Cardiac muscle cell (in vitro differentiated cells and primary cell): ENCODE data around the gene GPBAR1. TPM values are rescaled to one million over a fixed set of nuclear protein-coding genes. Genes with fewer than 3 reads are reported as not detected.

ENCODE experiments used
- DNase-seq, 2 donors: peaks; one replicate each; pipeline versions ENCODE4 v3.0.0 to v3.0.0-alpha.2; 2010 to 2017; ENCODE audit warnings: low read depth in 1 of 2, low spot score in 1 of 2
- H3K27ac ChIP-seq: fragments of 200-600 bp; sonication (generic); 2 replicates; pipeline ENCODE4 v1.5.1; 2016
- H3K27me3 ChIP-seq: fragments of 200-600 bp; sonication (generic); 2 replicates; pipeline ENCODE4 v1.6.0; 2016; ENCODE audit warnings: control low read depth
- H3K36me3 ChIP-seq: fragments of 200-600 bp; sonication (generic); 2 replicates; pipeline ENCODE4 v1.5.1; 2016; ENCODE audit warnings: control low read depth
- H3K4me1 ChIP-seq: fragments of 200-600 bp; sonication (generic); 2 replicates; pipeline ENCODE4 v1.8.1; 2017; ENCODE audit warnings: low read depth, mild to moderate bottlenecking, mixed run types
- H3K4me3 ChIP-seq: fragments of 200-600 bp; sonication (generic); 2 replicates; pipeline ENCODE4 v1.5.1; 2016; ENCODE audit warnings: mild to moderate bottlenecking
- H3K9me3 ChIP-seq: fragments of 200-600 bp; sonication (generic); 2 replicates; pipeline ENCODE4 v1.5.1; 2017; ENCODE audit warnings: low read depth, mild to moderate bottlenecking, control low read depth
- polyA plus RNA-seq: library from polyadenylated mRNA; unstranded; fragments of >200 nt; fragmentation: Nextera tagmentation; extraction: Ambion mirVana; gene quantifications from 2 replicates; pipeline ENCODE4 v1.2.1, GENCODE V29; 2016
- total RNA-seq: library from RNA; depleted of rRNA; stranded (reverse); fragments of >200 nt; gene quantifications from 2 replicates; pipeline ENCODE4 v1.2.3, GENCODE V29; 2016
- TF ChIP-seq, protein P1 (sequence below): IDR thresholded peaks from 2 replicates; pipeline ENCODE4 v1.5.1; 2012; ENCODE audit warnings: low read depth, mild to moderate bottlenecking, low read length

The GPBAR1 gene
- total and polyA plus RNA-seq, 2 experiments from 2014 or later, result 4.4 to 7.9 TPM

DNA sequence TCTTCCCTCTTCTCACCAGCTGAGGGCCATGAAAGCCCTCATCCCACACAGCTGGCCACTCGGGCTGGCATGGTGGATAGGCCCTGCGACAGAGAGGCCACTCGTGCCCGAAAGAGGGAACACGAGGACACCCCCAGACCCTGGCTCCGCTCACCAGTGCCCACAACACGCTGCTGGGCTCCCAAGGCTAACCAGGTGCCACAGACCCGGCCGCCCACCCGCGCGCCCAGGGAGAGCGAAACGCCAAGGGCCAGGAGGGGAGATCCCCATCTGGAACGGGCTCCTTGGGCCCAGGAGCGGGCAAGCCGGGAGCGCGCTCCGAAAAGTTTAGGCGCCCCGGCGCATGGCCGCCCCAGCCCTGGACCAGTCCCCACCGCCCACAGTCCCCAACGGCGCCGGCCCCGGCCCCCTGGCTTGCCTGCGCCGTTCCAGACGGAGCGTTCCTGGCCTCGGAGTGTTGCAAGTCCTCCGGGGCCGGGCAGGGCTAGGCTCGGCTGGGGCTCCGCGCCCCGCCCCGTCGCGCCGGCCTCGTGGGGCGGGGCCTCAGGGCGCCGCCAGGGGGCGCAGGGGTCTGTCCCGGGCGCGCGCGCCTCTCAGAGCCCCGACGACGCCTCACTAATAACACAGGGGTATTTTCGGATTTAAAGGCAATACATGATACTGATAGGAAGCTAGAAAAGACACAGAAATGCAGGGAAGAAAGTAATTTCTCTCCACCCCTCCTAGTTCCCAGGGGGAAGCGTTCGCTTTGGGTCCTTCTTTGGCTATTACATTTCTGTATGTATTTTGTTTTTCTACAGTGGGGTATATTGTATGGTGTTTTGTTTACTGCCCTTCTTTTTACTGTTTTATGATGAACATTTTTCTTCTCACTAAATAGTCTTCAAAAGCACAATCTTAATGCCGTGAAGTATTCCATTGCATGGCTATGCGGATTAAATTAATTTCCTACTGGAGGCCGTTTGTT is 31.5 kb downstream of the GPBAR1 start, which contains the start of gene TMBIM1:
Gene TMBIM1, minus strand, starts transcription at position 456 of the 967 bp plus-strand sequence. CDS start 10,362 bp downstream, outside the sequence.
- no peaks in the 10 kb centered on the region for H3K36me3 ChIP-seq

DNA sequence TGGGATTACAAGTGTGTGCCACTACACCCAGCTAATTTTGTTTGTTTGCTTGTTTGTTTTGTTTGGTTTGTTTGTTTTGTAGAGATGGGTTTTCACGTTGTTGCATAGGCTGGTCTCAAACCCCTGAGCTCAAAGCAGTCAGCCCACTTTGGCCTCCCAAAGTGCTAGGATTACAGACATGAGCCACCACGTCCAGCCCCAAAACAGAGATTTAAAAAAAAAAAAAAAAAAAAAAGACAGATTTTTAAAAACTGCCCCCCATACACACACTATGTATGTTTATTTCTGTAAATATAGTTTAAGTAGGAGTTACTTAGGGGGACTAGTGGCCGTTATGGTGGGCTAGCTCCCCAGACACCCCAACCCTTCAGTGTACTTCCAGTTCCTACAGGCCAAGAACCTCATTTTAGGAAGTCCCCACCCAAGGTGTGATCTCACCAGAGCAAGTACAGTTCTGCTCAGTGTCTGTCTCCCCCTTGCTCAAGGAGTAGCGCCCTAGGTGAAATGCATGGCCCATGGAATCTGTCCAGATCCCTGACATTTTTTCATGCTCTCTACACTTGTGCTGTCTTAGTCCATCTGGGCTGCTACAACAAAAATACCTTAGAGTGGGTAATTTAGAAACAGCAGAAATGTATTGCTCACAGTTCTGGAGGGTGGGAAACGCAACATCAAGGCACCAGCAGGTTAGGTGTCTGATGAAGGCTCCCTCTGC is 33.1 kb downstream of the GPBAR1 start:
- H3K27ac ChIP-seq, result no peak overlapping the region
- no peaks in the 10 kb centered on the region for H3K36me3 ChIP-seq
- H3K27me3 ChIP-seq, result no peaks in the 10 kb centered on the region
- peaks cover 20% of the 10 kb centered on the region for H3K4me1 ChIP-seq
- no peak for DNase-seq
- no peak overlapping the region for H3K4me3 ChIP-seq
- no peaks in the 10 kb centered on the region for H3K9me3 ChIP-seq
- TF ChIP-seq, protein P1, sequence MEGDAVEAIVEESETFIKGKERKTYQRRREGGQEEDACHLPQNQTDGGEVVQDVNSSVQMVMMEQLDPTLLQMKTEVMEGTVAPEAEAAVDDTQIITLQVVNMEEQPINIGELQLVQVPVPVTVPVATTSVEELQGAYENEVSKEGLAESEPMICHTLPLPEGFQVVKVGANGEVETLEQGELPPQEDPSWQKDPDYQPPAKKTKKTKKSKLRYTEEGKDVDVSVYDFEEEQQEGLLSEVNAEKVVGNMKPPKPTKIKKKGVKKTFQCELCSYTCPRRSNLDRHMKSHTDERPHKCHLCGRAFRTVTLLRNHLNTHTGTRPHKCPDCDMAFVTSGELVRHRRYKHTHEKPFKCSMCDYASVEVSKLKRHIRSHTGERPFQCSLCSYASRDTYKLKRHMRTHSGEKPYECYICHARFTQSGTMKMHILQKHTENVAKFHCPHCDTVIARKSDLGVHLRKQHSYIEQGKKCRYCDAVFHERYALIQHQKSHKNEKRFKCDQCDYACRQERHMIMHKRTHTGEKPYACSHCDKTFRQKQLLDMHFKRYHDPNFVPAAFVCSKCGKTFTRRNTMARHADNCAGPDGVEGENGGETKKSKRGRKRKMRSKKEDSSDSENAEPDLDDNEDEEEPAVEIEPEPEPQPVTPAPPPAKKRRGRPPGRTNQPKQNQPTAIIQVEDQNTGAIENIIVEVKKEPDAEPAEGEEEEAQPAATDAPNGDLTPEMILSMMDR, result no peak

More for the DNA sequence above, 31.5 kb downstream of the GPBAR1 start, which contains the start of gene TMBIM1:
- DNase-seq, result peak; percentile 81 to 82
- no peaks in the 10 kb centered on the region for H3K9me3 ChIP-seq
- peaks cover 26% of the 10 kb centered on the region for H3K4me1 ChIP-seq
- no peaks in the 10 kb centered on the region for H3K27me3 ChIP-seq
- H3K27ac ChIP-seq, result no peak within 1 kb of the TSS
- TF ChIP-seq, protein P1, result peak; percentile 56
- H3K4me3 ChIP-seq, result peak within 1 kb of the TSS; percentile 35

DNA sequence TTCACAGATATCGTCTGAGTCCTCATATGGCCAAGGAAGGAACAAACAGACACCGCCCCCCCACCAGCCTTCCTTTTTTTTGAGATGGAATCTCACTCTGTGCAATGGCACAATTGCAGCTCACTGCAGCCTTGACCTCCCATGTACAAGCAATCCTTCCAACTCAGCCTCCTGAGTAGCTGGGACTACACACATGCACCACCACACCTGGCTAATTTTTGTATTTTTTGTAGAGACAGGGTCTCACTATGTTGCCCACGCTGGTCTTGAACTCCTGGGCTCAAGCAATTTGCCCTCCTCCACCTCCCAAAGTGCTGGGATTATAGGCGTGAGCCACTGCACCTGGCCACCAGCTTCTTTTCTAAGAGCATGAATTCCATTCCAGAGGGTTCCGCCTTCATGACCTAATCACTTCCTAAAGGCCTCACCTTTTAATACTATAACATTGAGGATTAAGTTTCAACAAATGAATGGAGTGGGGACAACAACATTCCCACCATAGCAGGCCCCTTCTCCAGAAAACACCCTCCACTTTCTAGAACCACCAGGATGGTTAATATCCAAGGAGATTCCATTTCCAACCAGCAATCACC is 33.7 kb downstream of the GPBAR1 start:
- Histone ChIP-seq H3K27ac (peak overlapping the region; percentile 78), H3K4me1 (peaks cover 20% of the 10 kb centered on the region), H3K36me3 (no peaks in the 10 kb centered on the region), H3K27me3 (no peaks in the 10 kb centered on the region), H3K9me3 (no peaks in the 10 kb centered on the region), H3K4me3 (no peak overlapping the region)
- TF ChIP-seq, protein P1, result no peak
- DNase-seq, result no peak

DNA sequence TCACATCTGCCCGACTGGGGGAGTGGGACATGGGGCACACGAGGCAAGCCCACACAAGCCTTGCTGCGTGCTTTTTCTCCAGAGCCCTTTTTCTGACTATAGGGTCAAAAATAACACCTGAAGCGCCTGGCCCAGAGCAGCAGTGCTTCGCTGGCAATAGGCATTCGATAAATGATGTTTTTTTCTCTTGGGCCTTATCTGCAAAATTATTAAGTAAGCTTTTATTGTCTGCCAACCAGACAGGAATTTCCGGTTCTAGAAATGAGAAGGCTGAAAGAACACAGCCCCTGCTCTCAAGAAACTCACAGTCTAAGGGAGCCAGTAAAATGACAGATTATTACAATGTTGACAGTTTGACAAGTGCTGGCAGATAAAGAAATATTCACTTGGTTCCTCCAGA is 34.2 kb downstream of the GPBAR1 start:
- Histone ChIP-seq H3K27ac (peak overlapping the region; percentile 78), H3K27me3 (no peaks in the 10 kb centered on the region), H3K9me3 (no peaks in the 10 kb centered on the region), H3K36me3 (no peaks in the 10 kb centered on the region), H3K4me1 (peaks cover 20% of the 10 kb centered on the region), H3K4me3 (no peak overlapping the region)
- peak in 1 of 2 donors; percentile 63 for DNase-seq
- TF ChIP-seq, protein P1, result no peak

DNA sequence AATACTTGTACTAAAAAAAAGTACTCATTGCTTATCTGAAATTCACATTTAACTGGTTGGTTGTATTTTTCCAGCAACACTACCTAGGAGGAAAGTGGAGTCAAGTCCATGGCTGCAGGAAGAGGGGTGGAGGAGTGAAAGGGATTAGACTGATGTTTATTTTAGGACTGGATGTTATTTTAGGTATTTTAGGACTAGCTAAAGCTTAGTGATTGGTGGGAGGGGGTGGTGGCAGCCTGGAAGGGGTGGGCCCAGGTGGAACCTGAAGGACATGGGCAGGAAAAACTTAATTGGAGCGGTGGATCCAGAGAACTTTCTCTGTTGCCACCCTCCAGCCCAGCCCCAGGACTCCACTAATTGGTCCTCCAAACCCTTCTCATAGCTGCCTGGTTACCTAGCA is 35.4 kb downstream of the GPBAR1 start:
- no peaks in the 10 kb centered on the region for H3K27me3 ChIP-seq
- peak overlapping the region; percentile 78 for H3K27ac ChIP-seq
- no peak overlapping the region for H3K4me3 ChIP-seq
- no peaks in the 10 kb centered on the region for H3K9me3 ChIP-seq
- H3K36me3 ChIP-seq, result no peaks in the 10 kb centered on the region
- TF ChIP-seq, protein P1, result no peak
- peaks cover 20% of the 10 kb centered on the region for H3K4me1 ChIP-seq
- no peak for DNase-seq
